ENCODE measurements around the gene DNAJC18.
A peak's percentile ranks its signal among the peaks of the same experiment; 100 is the strongest.
"Not testable (repeated sequence)": the region's sequence is repeated elsewhere in the genome, so short reads cannot be mapped to it uniquely, and the experiment has no call there.

The DNAJC18 gene

GRCh38 chr5:139413963-139414362 lies 25.4 kb downstream of the DNAJC18 start:
- Histone ChIP-seq H3K36me3 (ENCODE audit: insufficient read depth, low read length) (no peaks in the 10 kb centered on the region), H2AFZ (ENCODE audit: low read length, unreplicated experiment) (no peak overlapping the region), H3K4me1 (ENCODE audit: control insufficient read depth, insufficient read depth, low read length, unreplicated experiment) (no peaks in the 10 kb centered on the region), H3K27ac (ENCODE audit: low read depth, low read length) (no peak overlapping the region), H3K79me2 (ENCODE audit: control insufficient read depth, insufficient read depth, low read length, unreplicated experiment) (no peaks in the 10 kb centered on the region), H3K4me3 (ENCODE audit: low read depth, low read length) (no peak overlapping the region), H3K27me3 (ENCODE audit: insufficient read depth, low read length) (no peaks in the 10 kb centered on the region)

- H2AFZ ChIP-seq (ENCODE audit: low read length, unreplicated experiment) = no peak overlapping the region
- H3K27me3 ChIP-seq (ENCODE audit: insufficient read depth, low read length) = no peaks in the 10 kb centered on the region
- no peaks in the 10 kb centered on the region for H3K4me1 ChIP-seq (ENCODE audit: control insufficient read depth, insufficient read depth, low read length, unreplicated experiment)
- H3K36me3 ChIP-seq (ENCODE audit: insufficient read depth, low read length) = no peaks in the 10 kb centered on the region
- H3K27ac ChIP-seq (ENCODE audit: low read depth, low read length) = no peak overlapping the region
- H3K4me3 ChIP-seq (ENCODE audit: low read depth, low read length) = no peak overlapping the region
- H3K79me2 ChIP-seq (ENCODE audit: control insufficient read depth, insufficient read depth, low read length, unreplicated experiment) = no peaks in the 10 kb centered on the region
These were observed 26.2 kb downstream of the DNAJC18 start for GRCh38 chr5:139413153-139413552.

GRCh38 chr5:139410993-139411828 lies 28.1 kb downstream of the DNAJC18 start:
- Histone ChIP-seq H3K36me3 (ENCODE audit: insufficient read depth, low read length) (no peaks in the 10 kb centered on the region), H2AFZ (ENCODE audit: low read length, unreplicated experiment) (no peak overlapping the region), H3K4me3 (ENCODE audit: low read depth, low read length) (no peak overlapping the region), H3K27ac (ENCODE audit: low read depth, low read length) (no peak overlapping the region), H3K27me3 (ENCODE audit: insufficient read depth, low read length) (no peaks in the 10 kb centered on the region), H3K4me1 (ENCODE audit: control insufficient read depth, insufficient read depth, low read length, unreplicated experiment) (no peaks in the 10 kb centered on the region), H3K79me2 (ENCODE audit: control insufficient read depth, insufficient read depth, low read length, unreplicated experiment) (no peaks in the 10 kb centered on the region)

- Histone ChIP-seq H2AFZ (ENCODE audit: low read length, unreplicated experiment) (no peak overlapping the region), H3K27me3 (ENCODE audit: insufficient read depth, low read length) (no peaks in the 10 kb centered on the region), H3K4me1 (ENCODE audit: control insufficient read depth, insufficient read depth, low read length, unreplicated experiment) (no peaks in the 10 kb centered on the region), H3K36me3 (ENCODE audit: insufficient read depth, low read length) (no peaks in the 10 kb centered on the region), H3K4me3 (ENCODE audit: low read depth, low read length) (no peak overlapping the region), H3K27ac (ENCODE audit: low read depth, low read length) (no peak overlapping the region), H3K79me2 (ENCODE audit: control insufficient read depth, insufficient read depth, low read length, unreplicated experiment) (no peaks in the 10 kb centered on the region)
These were observed 29.0 kb downstream of the DNAJC18 start for GRCh38 chr5:139410121-139410992.

- H3K27me3 ChIP-seq (ENCODE audit: insufficient read depth, low read length); H3K4me3 ChIP-seq (ENCODE audit: low read depth, low read length); H3K4me1 ChIP-seq (ENCODE audit: control insufficient read depth, insufficient read depth, low read length, unreplicated experiment); H2AFZ ChIP-seq (ENCODE audit: low read length, unreplicated experiment); H3K36me3 ChIP-seq (ENCODE audit: insufficient read depth, low read length); H3K27ac ChIP-seq (ENCODE audit: low read depth, low read length); H3K79me2 ChIP-seq (ENCODE audit: control insufficient read depth, insufficient read depth, low read length, unreplicated experiment): not testable (repeated sequence)
These were observed 30.2 kb downstream of the DNAJC18 start for GRCh38 chr5:139409116-139409515.

- H2AFZ ChIP-seq (ENCODE audit: low read length, unreplicated experiment) = no peak overlapping the region
- no peak overlapping the region for H3K27ac ChIP-seq (ENCODE audit: low read depth, low read length)
- H3K4me1 ChIP-seq (ENCODE audit: control insufficient read depth, insufficient read depth, low read length, unreplicated experiment) = peaks cover 6% of the 10 kb centered on the region
- no peak overlapping the region for H3K4me3 ChIP-seq (ENCODE audit: low read depth, low read length)
- H3K36me3 ChIP-seq (ENCODE audit: insufficient read depth, low read length) = no peaks in the 10 kb centered on the region
- no peaks in the 10 kb centered on the region for H3K79me2 ChIP-seq (ENCODE audit: control insufficient read depth, insufficient read depth, low read length, unreplicated experiment)
- H3K27me3 ChIP-seq (ENCODE audit: insufficient read depth, low read length) = no peaks in the 10 kb centered on the region
These were observed 31.1 kb downstream of the DNAJC18 start for GRCh38 chr5:139408191-139408590.

- H3K27me3 ChIP-seq (ENCODE audit: insufficient read depth, low read length) = no peaks in the 10 kb centered on the region
- H3K27ac ChIP-seq (ENCODE audit: low read depth, low read length) = no peak overlapping the region
- no peaks in the 10 kb centered on the region for H3K36me3 ChIP-seq (ENCODE audit: insufficient read depth, low read length)
- no peak overlapping the region for H2AFZ ChIP-seq (ENCODE audit: low read length, unreplicated experiment)
- no peaks in the 10 kb centered on the region for H3K79me2 ChIP-seq (ENCODE audit: control insufficient read depth, insufficient read depth, low read length, unreplicated experiment)
- H3K4me3 ChIP-seq (ENCODE audit: low read depth, low read length) = no peak overlapping the region
- H3K4me1 ChIP-seq (ENCODE audit: control insufficient read depth, insufficient read depth, low read length, unreplicated experiment) = peaks cover 11% of the 10 kb centered on the region
These were observed 31.8 kb downstream of the DNAJC18 start for GRCh38 chr5:139407517-139407916.

- Histone ChIP-seq H3K27me3 (ENCODE audit: insufficient read depth, low read length) (no peaks in the 10 kb centered on the region), H3K36me3 (ENCODE audit: insufficient read depth, low read length) (no peaks in the 10 kb centered on the region), H3K4me1 (ENCODE audit: control insufficient read depth, insufficient read depth, low read length, unreplicated experiment) (peaks cover 11% of the 10 kb centered on the region), H3K79me2 (ENCODE audit: control insufficient read depth, insufficient read depth, low read length, unreplicated experiment) (no peaks in the 10 kb centered on the region), H3K4me3 (ENCODE audit: low read depth, low read length) (no peak overlapping the region), H3K27ac (ENCODE audit: low read depth, low read length) (no peak overlapping the region), H2AFZ (ENCODE audit: low read length, unreplicated experiment) (no peak overlapping the region)
These were observed 32.4 kb downstream of the DNAJC18 start for GRCh38 chr5:139406963-139407362.

- Histone ChIP-seq H3K79me2 (ENCODE audit: control insufficient read depth, insufficient read depth, low read length, unreplicated experiment) (no peaks in the 10 kb centered on the region), H3K4me1 (ENCODE audit: control insufficient read depth, insufficient read depth, low read length, unreplicated experiment) (peaks cover 11% of the 10 kb centered on the region), H3K4me3 (ENCODE audit: low read depth, low read length) (peak overlapping the region; percentile 75), H3K27ac (ENCODE audit: low read depth, low read length) (peak overlapping the region; percentile 90), H3K27me3 (ENCODE audit: insufficient read depth, low read length) (no peaks in the 10 kb centered on the region), H2AFZ (ENCODE audit: low read length, unreplicated experiment) (peak overlapping the region; percentile 84), H3K36me3 (ENCODE audit: insufficient read depth, low read length) (no peaks in the 10 kb centered on the region)
These were observed 34.9 kb downstream of the DNAJC18 start for GRCh38 chr5:139404484-139404840.

- Histone ChIP-seq H3K79me2 (ENCODE audit: control insufficient read depth, insufficient read depth, low read length, unreplicated experiment) (no peaks in the 10 kb centered on the region), H3K36me3 (ENCODE audit: insufficient read depth, low read length) (no peaks in the 10 kb centered on the region), H3K4me3 (ENCODE audit: low read depth, low read length) (peak within 1 kb of the TSS; percentile 75), H3K4me1 (ENCODE audit: control insufficient read depth, insufficient read depth, low read length, unreplicated experiment) (peaks cover 11% of the 10 kb centered on the region), H2AFZ (ENCODE audit: low read length, unreplicated experiment) (peak within 1 kb of the TSS; percentile 84), H3K27ac (ENCODE audit: low read depth, low read length) (peak within 1 kb of the TSS; percentile 90), H3K27me3 (ENCODE audit: insufficient read depth, low read length) (no peaks in the 10 kb centered on the region)
These were observed 35.4 kb downstream of the DNAJC18 start, which contains the start of gene SPATA24 for GRCh38 chr5:139403787-139404483. Gene SPATA24 (minus strand): TSS chr5:139404089. CDS start chr5:139404060, 29 bp downstream.

Measured in ACC112 (cell line).